ENCODE measurements around the gene NRP1. TPM values are rescaled to one million over a fixed set of nuclear protein-coding genes. Genes with fewer than 3 reads are reported as not detected.

Gene NRP1
- total RNA-seq, 2 donors from 2014 or later, result 123 TPM

GRCh38 chr10:33277135-33277536, 57.3 kb downstream of the NRP1 start:
- DNase-seq (ENCODE audit: low spot score), result peak; percentile 80
- intact Hi-C loops (cut with DNase I), result loop anchor here in 1 of 2 donors (10.0 kb wide), 1 partner anchor 62 kb away; no protein-coding TSS in a partner anchor

DNA sequence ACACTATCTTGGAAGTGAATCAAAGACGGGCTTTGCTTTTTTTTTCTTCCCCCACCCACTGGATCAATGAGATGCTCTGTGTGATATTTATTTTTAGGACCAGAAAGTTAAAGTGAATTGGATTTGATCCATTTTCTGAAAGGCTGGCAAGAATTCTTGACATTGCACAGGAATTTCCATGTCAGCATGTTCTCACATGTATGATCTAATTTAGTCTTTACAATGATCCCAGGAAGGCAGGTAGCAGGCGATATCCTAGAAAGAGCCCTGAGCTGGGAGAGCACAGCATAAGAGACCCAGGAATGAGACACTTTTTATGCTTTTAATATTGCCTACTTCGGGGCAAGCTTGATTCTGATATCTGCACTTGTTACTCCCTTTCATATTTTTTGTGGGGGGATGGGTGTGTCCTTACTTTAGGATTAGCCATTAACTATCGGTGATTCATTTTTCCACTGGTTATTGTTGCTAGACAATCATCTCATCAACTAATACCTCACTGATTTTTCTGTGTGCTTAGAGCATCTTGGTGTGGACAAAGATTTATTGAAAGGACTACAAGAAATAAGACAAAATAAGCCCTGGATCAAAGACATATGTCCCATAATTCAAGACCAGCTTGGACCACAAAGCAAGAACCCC, 58.1 kb downstream of the NRP1 start:
- intact Hi-C loops (cut with DNase I), result loop anchor here in 1 of 2 donors (10.0 kb wide), 1 partner anchor 62 kb away; no protein-coding TSS in a partner anchor
- no peak for DNase-seq (ENCODE audit: low spot score)

DNA sequence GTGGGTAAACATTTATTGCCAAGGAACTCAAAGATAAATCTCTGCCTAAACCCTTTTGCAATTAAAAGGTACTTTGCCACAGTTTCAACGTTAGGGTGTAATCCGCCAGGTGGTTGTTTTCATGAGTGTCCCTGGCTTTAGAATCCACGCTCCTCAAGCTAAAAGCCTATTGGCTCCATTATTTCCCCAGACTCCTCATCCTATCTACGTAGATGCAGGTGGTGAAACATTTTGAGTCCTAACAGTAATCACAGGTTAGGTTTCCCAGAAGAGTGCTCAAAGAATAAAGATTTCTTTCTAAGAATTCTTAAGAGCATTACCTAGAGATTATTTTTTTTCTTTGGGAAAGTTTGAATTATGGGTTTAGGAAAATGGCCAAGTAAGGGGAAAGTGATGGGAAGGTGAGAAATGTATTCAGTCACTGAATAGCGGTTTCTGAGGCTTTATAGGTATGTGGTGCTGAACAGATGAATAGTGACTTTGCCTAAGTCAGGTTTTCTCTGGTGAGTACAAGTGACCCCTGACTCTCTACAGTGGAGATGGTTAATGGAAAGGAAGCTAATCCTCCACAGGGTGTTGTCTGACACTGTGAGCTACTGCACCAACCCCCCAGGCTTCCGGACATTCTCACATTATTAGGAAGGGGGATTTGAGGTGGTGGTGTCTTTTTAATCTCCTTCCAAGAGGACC, 60.2 kb downstream of the NRP1 start:
- intact Hi-C loops (cut with DNase I), result loop anchor here in 1 of 2 donors (10.0 kb wide), 1 partner anchor 59 kb away; no protein-coding TSS in a partner anchor
- DNase-seq (ENCODE audit: low spot score), result no peak

GRCh38 chr10:33273295-33274002, 61.0 kb downstream of the NRP1 start:
- DNase-seq (ENCODE audit: low spot score), result peak; percentile 94
- intact Hi-C loops (cut with DNase I), result loop anchor here in 1 of 2 donors (10.0 kb wide), 1 partner anchor 59 kb away; no protein-coding TSS in a partner anchor

GRCh38 chr10:33272635-33273034, 61.8 kb downstream of the NRP1 start:
- intact Hi-C loops (cut with DNase I), result loop anchor here in 1 of 2 donors (10.0 kb wide), 1 partner anchor 58 kb away; no protein-coding TSS in a partner anchor
- no peak for DNase-seq (ENCODE audit: low spot score)

- DNase-seq (ENCODE audit: low spot score), result no peak
- intact Hi-C loops (cut with DNase I), result loop anchor here in 1 of 2 donors (10.0 kb wide), 1 partner anchor 57 kb away; no protein-coding TSS in a partner anchor
Measured at GRCh38 chr10:33271969-33272583, 62.4 kb downstream of the NRP1 start.

DNA sequence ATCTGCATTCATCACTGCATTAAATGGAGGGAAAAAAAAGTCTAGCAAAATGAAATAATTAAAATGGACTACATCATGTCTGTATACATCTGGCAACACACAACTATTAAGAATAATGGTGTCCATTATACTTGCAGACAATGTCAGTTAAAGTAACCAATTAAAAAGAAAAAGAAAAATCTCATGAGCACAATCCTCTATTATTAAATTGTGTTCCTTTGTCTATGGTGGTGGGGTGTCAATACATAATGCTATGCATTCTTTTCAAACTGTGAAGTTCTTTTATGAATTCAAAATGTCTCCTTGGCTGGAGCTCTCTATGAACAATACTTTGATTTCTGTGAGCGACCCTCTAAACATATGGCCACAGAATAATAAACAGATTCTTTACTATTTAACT, 63.5 kb downstream of the NRP1 start:
- intact Hi-C loops (cut with DNase I), result loop anchor here in 1 of 2 donors (10.0 kb wide), 1 partner anchor 56 kb away; no protein-coding TSS in a partner anchor
- DNase-seq (ENCODE audit: low spot score), result no peak

GRCh38 chr10:33267708-33268107, 66.8 kb downstream of the NRP1 start:
- intact Hi-C loops (cut with DNase I), result no loop called here
- no peak for DNase-seq (ENCODE audit: low spot score)

DNA sequence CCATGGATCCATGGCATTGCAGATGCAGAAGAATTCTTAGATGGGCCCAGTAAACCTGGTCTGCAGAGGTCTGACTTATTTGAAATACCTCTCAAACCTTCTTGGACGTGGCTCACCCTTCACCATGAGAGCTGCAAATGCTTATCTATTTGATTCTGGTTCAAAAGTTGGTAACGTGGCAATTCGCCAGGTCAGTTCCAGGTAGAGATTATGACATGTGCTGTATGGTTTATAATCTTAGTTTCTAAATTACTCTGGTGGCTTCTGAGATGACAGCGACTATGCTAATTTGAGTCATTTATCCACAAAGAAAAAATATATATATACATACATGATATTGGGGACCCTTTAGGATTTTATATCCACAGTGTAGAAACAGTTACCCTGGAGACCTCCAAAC, 68.8 kb downstream of the NRP1 start:
- intact Hi-C loops (cut with DNase I), result no loop called here
- no peak for DNase-seq (ENCODE audit: low spot score)

GRCh38 chr10:33263453-33263852, 71.0 kb downstream of the NRP1 start:
- DNase-seq (ENCODE audit: low spot score), result no peak
- intact Hi-C loops (cut with DNase I), result no loop called here

- DNase-seq (ENCODE audit: low spot score), result no peak
Measured at GRCh38 chr10:33262871-33263270, 71.6 kb downstream of the NRP1 start.

DNA sequence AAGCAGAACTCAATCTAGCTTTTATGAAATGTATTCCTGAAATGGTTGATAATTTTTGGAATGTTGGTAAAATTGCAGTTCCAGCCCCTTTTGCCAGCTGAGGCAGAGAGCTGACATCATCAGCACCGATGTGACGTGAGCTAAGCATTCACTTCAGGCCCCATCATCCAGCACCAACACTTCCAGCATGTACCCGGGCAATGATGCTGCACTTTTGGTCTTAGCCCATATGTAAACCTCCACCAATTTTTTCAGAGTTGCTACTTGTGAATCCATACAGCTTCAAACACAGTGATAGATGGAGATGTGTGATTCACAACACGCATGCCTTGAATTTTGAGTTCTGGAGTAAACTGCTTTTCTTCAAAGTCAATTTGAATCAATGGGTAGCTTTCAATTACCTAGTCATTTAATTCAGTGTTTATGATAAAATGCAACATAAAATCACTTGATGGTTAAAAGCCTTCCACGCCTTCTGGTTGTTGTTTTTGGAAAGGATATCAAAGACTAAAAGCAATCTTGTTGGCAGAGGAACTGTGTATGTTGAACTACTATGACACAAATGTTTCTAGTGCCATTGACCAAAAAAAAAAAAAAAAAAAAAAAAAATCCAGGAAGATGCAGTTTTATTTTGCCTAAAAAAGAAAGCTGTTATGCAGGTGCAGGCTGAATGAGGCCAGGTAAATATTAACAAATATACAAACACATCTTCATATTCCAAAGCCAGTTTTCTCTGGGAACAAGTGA, 73.9 kb downstream of the NRP1 start:
- DNase-seq (ENCODE audit: low spot score), result no peak
- intact Hi-C loops (cut with DNase I), result no loop called here

More at GRCh38 chr10:33262871-33263270, 71.6 kb downstream of the NRP1 start:
- intact Hi-C loops (cut with DNase I), result no loop called here

DNA sequence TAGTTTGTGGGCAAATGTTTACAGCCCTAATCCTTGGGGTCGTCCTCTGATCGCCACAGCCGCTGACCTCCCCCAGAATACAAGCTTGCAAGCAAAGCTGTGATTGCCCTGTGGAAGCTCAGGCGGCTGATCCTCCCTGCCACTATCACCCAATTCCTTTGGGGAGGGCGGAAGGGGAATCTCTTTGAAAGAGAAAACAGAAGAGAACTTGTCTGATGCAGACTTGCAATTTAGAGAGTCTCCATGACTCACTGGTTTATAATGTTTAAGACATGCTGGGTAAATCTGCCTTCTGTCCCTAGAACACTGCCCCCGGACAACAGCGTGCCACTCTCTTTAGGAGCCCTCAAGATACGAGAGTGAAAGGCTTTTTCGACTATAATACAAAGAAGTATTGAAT, 75.5 kb downstream of the NRP1 start:
- no peak for DNase-seq (ENCODE audit: low spot score)
- intact Hi-C loops (cut with DNase I), result no loop called here

DNA sequence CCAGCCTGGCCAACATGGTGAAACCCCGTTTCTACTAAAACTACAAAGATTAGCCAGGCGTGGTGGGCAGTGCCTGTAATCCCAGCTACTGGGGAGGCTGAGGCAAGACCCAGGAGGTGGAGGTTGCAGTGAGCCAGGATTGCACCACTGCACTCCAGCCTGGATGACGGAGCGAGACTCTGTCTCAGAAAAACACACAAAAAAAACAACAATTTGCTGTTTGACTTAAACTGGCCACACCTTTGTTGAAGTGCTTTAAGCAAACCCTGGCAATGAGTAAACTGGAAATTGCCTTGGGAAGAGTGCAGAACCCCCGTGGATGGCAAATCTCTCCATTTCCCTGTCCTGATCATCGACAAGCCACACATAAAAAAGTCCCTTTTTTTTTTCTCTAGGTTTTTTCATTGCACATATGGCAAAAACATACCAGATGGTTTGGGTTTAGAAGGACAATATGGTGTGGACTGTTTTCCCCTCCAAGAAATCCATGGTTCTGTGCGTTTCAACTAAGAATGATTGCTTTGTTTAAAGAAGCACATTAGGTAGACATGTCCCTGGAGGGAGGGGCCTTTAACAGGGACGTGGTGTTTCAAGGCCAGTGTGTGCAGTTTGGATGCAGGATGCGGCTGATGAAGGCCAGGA, 76.9 kb downstream of the NRP1 start:
- no peak for DNase-seq (ENCODE audit: low spot score)
- intact Hi-C loops (cut with DNase I), result no loop called here

- intact Hi-C loops (cut with DNase I), result no loop called here
Measured at GRCh38 chr10:33256458-33256857, 78.0 kb downstream of the NRP1 start.

DNA sequence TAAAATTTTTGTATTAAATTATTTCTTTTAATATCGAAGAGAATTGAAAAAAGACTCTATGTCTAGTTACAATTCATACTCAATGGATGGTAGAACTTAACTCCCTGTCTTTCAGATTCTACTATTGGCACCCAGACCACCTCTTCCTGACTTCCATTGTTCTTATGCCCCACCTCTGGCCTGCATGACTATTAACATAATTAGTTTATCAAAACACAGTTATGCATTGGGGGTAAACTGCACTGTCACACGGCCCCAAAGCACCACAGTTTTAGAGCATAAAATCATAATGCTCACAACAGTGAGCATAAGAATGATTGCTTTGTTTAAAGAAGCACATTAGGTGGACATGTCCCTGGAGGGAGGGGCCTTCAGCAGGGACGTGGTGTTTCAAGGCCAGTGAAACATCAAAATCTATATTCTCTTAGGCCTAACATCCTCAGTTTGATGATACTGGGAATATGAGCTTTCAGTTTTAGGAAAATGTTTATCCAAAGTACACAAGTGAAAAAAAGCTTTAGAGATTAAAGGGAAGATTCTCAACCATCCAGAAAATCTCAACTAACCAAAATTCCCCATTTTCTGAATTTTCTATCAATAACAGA, 79.8 kb downstream of the NRP1 start:
- no peak for DNase-seq (ENCODE audit: low spot score)
- intact Hi-C loops (cut with DNase I), result no loop called here

More at GRCh38 chr10:33256458-33256857, 78.0 kb downstream of the NRP1 start:
- DNase-seq (ENCODE audit: low spot score), result no peak

DNA sequence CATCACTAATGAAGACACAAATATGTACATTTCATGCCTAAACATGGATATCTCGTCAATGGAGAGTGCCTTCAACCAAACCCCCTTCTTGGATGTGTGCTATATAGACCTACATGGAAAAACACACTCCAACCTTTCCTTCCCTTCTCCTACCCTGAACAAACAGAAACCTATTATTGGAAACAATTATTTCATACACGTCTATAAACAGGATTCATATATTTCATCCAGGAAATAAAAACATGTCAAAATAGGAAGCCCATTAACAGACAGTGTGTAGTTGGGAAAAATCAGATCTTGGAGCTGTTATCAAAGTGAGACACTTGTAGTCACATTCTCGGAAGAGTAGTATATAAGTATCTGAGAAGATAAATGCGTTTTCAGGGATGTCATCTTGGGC, 81.1 kb downstream of the NRP1 start:
- no peak for DNase-seq (ENCODE audit: low spot score)
- intact Hi-C loops (cut with DNase I), result no loop called here

- DNase-seq (ENCODE audit: low spot score), result no peak
- intact Hi-C loops (cut with DNase I), result no loop called here
Measured at GRCh38 chr10:33252794-33253203, 81.7 kb downstream of the NRP1 start.

Measured in posterior vena cava (tissue), 2 donors.